Lower leg skin (tissue), 3 donors: Measurements from ENCODE around the gene CERK.

Experiments
- POLR2A ChIP-seq, 2 donors: fragments of 450-650 bp; IDR thresholded peaks; one replicate each; pipeline ENCODE4 v1.6.1; 2016 to 2017; ENCODE audit warnings: antibody characterized with exemption in 2 of 2, mild to moderate bottlenecking in 1 of 2, moderate library complexity in 1 of 2
- TF ChIP-seq, protein P1 (sequence below), 3 donors: fragments of 450-650 bp; IDR thresholded peaks; one replicate each; pipeline ENCODE4 v1.5.1; 2016; ENCODE audit warnings: antibody characterized with exemption in 3 of 3, mild to moderate bottlenecking in 3 of 3, moderate library complexity in 2 of 3

DNA sequence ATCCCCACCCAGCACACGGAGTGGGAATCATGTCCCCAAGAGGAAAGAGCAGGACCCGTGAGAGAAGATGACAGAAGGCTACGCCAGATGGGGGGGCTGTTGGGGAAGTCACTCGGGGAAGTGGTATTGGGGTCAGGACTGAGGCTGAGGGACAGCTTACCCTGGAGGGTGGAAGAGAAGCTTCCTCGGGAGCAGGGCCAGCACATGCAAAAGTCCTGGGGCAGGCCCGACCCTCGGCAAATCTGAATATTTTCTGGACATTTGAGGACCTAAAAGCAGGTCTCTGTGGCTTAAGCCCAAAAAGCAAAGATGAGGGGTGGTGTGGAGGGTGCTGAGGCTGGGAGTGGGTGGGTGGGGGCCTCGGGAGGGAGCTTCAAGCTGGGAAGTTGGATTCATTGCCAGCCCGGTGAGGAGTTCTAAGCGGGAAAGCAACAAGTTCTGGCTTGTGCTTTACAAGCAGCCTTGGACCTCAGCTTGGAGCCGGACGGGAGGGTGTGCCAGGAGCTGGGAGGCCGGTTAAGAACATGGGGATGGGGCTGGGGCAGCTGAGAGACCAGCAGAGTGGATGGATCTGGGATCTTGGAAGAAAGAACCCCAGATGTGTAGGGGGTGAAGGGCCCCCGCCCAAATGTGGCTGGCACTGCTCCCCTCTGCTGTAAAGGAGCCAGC is 83.0 kb downstream of the CERK start:
- TF ChIP-seq, protein P1, sequence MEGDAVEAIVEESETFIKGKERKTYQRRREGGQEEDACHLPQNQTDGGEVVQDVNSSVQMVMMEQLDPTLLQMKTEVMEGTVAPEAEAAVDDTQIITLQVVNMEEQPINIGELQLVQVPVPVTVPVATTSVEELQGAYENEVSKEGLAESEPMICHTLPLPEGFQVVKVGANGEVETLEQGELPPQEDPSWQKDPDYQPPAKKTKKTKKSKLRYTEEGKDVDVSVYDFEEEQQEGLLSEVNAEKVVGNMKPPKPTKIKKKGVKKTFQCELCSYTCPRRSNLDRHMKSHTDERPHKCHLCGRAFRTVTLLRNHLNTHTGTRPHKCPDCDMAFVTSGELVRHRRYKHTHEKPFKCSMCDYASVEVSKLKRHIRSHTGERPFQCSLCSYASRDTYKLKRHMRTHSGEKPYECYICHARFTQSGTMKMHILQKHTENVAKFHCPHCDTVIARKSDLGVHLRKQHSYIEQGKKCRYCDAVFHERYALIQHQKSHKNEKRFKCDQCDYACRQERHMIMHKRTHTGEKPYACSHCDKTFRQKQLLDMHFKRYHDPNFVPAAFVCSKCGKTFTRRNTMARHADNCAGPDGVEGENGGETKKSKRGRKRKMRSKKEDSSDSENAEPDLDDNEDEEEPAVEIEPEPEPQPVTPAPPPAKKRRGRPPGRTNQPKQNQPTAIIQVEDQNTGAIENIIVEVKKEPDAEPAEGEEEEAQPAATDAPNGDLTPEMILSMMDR (IDR thresholded peaks at IDR 0.05), result no peak
- TF ChIP-seq POLR2A (IDR thresholded peaks at IDR 0.05), result no peak
